Choroid plexus epithelial cell (primary cell): ENCODE data around the gene MAP2K1.

ENCODE experiments used
- DNase-seq: peaks from one replicate; pipeline ENCODE4 v3.0.0-alpha.2; 2010; ENCODE audit warnings: low read depth
- H3K4me3 ChIP-seq: 2 replicates; pipeline ENCODE4 v1.5.1; 2011; ENCODE audit warnings: low read depth, mild to moderate bottlenecking, control low read depth, low read length, moderate library complexity
- CTCF ChIP-seq: conservative IDR thresholded peaks from 2 replicates; pipeline ENCODE4 v1.5.1; 2011; ENCODE audit warnings: low read depth, mild to moderate bottlenecking, control low read depth, inconsistent platforms, low read length, moderate library complexity

Gene MAP2K1

GRCh38 chr15:66488525-66488924 is 101.8 kb downstream of the MAP2K1 start:
- H3K4me3 ChIP-seq, result no peak overlapping the region
- no peak for DNase-seq
- TF ChIP-seq CTCF, result no peak

- DNase-seq, result no peak
- no peak for TF ChIP-seq CTCF
- no peak overlapping the region for H3K4me3 ChIP-seq
Observed at GRCh38 chr15:66489179-66489791, 102.6 kb downstream of the MAP2K1 start.

GRCh38 chr15:66491846-66492245 is 105.1 kb downstream of the MAP2K1 start:
- no peak overlapping the region for H3K4me3 ChIP-seq
- no peak for TF ChIP-seq CTCF
- DNase-seq, result no peak

- TF ChIP-seq CTCF, result no peak
- no peak overlapping the region for H3K4me3 ChIP-seq
- DNase-seq, result no peak
Observed at GRCh38 chr15:66494262-66494661, 107.5 kb downstream of the MAP2K1 start.

GRCh38 chr15:66496951-66497501 is 110.3 kb downstream of the MAP2K1 start:
- no peak for TF ChIP-seq CTCF
- DNase-seq, result no peak
- peak overlapping the region; percentile 75 for H3K4me3 ChIP-seq

GRCh38 chr15:66497502-66498455 is 111.1 kb downstream of the MAP2K1 start, which contains the start of gene SNAPC5:
SNAPC5 (minus strand) TSS chr15:66497762; CDS start chr15:66497731, 31 bp downstream.
- DNase-seq, result peak; percentile 97
- peak; percentile 92 for TF ChIP-seq CTCF

More at GRCh38 chr15:66497502-66498455, 111.1 kb downstream of the MAP2K1 start, which contains the start of gene SNAPC5:
- peak within 1 kb of the TSS; percentile 75 for H3K4me3 ChIP-seq
